WTC11 (cell line): ENCODE measurements around the gene PRDX2. TPM values are rescaled to one million over a fixed set of nuclear protein-coding genes. Genes with fewer than 3 reads are reported as not detected.
"Not testable (repeated sequence)": the region's sequence is repeated elsewhere in the genome, so short reads cannot be mapped to it uniquely, and the experiment has no call there.

Experiments used
- ATAC-seq: fragments of 200-7000 bp; cut with Tn5 transposase; 2 replicates; pipeline ENCODE4 v1.10.0; 2021; ENCODE audit warnings: mild to moderate bottlenecking, moderate library complexity
- CTCF ChIA-PET: fragments of 300-600 bp; sonication (Branson Sonifier 250); formaldehyde crosslinking; loops from one replicate; lab custom pipeline; 2021; ENCODE audit warnings: antibody characterized with exemption; lab: Charles Lee
- POLR2A ChIA-PET: fragments of 350-600 bp; sonication (Branson Sonifier 250); formaldehyde crosslinking; loops from one replicate; lab custom pipeline; 2021; ENCODE audit warnings: antibody characterized with exemption; lab: Charles Lee
- DNase-seq: peaks from one replicate; pipeline ENCODE4 v3.0.0; 2021; ENCODE audit warnings: low spot score
- H3K27ac Mint-ChIP-seq: 2 replicates; pipeline ENCODE4 v1.8.0; 2021; ENCODE audit warnings: mixed read lengths
- H3K27me3 Mint-ChIP-seq: 2 replicates; pipeline ENCODE4 v1.8.0; 2021; ENCODE audit warnings: low read depth, mild to moderate bottlenecking, moderate library complexity, mixed read lengths
- H3K36me3 Mint-ChIP-seq: 2 replicates; pipeline ENCODE4 v1.8.0; 2021; ENCODE audit warnings: mixed read lengths
- H3K4me1 Mint-ChIP-seq: 2 replicates; pipeline ENCODE4 v1.8.0; 2022; ENCODE audit warnings: mixed read lengths
- H3K4me3 Mint-ChIP-seq: 2 replicates; pipeline ENCODE4 v1.8.0; 2021; ENCODE audit warnings: mild to moderate bottlenecking, moderate library complexity, mixed read lengths
- H3K9me3 Mint-ChIP-seq: 2 replicates; pipeline ENCODE4 v1.8.0; 2021; ENCODE audit warnings: mixed read lengths
- ETV6 ChIP-seq: sonication (generic); formaldehyde crosslinking; IDR thresholded peaks from 2 replicates; pipeline ENCODE4 v1.8.1; 2022; ENCODE audit warnings: mild to moderate bottlenecking, missing genetic modification reagents
- MYBL2 ChIP-seq: sonication (generic); formaldehyde crosslinking; IDR thresholded peaks from 2 replicates; pipeline ENCODE4 v1.8.1; 2023; ENCODE audit warnings: mild to moderate bottlenecking, moderate library complexity, missing genetic modification reagents
- NFYB ChIP-seq: sonication (generic); formaldehyde crosslinking; conservative IDR thresholded peaks from 2 replicates; pipeline ENCODE4 v1.8.0; 2022; ENCODE audit warnings: low read depth, missing genetic modification reagents
- PRRX2 ChIP-seq: fragments of 250-450 bp; sonication (Bioruptor Pico); IDR thresholded peaks from 2 replicates; pipeline ENCODE4 v1.8.0; 2021; ENCODE audit warnings: mild to moderate bottlenecking
- RORB ChIP-seq: fragments of 250-450 bp; sonication (Bioruptor Pico); IDR thresholded peaks from 2 replicates; pipeline ENCODE4 v1.9.0; 2021; ENCODE audit warnings: mild to moderate bottlenecking
- TEAD4 ChIP-seq: sonication (generic); formaldehyde crosslinking; IDR thresholded peaks from 2 replicates; pipeline ENCODE4 v1.8.0; 2022; ENCODE audit warnings: mild to moderate bottlenecking, missing genetic modification reagents
- ZBTB21 ChIP-seq: sonication (generic); formaldehyde crosslinking; IDR thresholded peaks from 2 replicates; pipeline ENCODE4 v1.8.1; 2023; ENCODE audit warnings: mild to moderate bottlenecking, missing genetic modification reagents, borderline replicate concordance
- ZNF671 ChIP-seq: fragments of 250-450 bp; sonication (Bioruptor Pico); IDR thresholded peaks from 2 replicates; pipeline ENCODE4 v1.8.0; 2021; ENCODE audit warnings: mild to moderate bottlenecking
- total RNA-seq: library from RNA; stranded (reverse); gene quantifications from 3 replicates; pipeline ENCODE4 v1.2.3, GENCODE V29; 2021
- TF ChIP-seq, protein P1 (sequence below): fragments of 250-450 bp; sonication (Bioruptor Pico); IDR thresholded peaks from 2 replicates; pipeline ENCODE4 v1.9.0; 2021; ENCODE audit warnings: mild to moderate bottlenecking, borderline replicate concordance
- TF ChIP-seq, protein P2 (sequence below): fragments of 200-600 bp; IDR thresholded peaks from 2 replicates; pipeline ENCODE4 v1.8.0; 2022; ENCODE audit warnings: antibody characterized with exemption
- TF ChIP-seq, protein P3 (sequence below): sonication (generic); formaldehyde crosslinking; IDR thresholded peaks from 2 replicates; pipeline ENCODE4 v1.8.1; 2023; ENCODE audit warnings: mild to moderate bottlenecking, missing genetic modification reagents
- TF ChIP-seq, protein P4 (sequence below): fragments of 250-450 bp; sonication (Bioruptor Pico); IDR thresholded peaks from 2 replicates; pipeline ENCODE4 v2.1.2; 2022; ENCODE audit warnings: mild to moderate bottlenecking, moderate library complexity
- TF ChIP-seq, protein P5 (sequence below): fragments of 250-450 bp; sonication (Bioruptor Pico); IDR thresholded peaks from 2 replicates; pipeline ENCODE4 v1.9.0; 2021; ENCODE audit warnings: mild to moderate bottlenecking
- TF ChIP-seq, protein P6 (sequence below): sonication (generic); formaldehyde crosslinking; IDR thresholded peaks from 2 replicates; pipeline ENCODE4 v1.8.0; 2023; ENCODE audit warnings: missing genetic modification reagents

The PRDX2 gene
- total RNA-seq, 1 experiment from 2014 or later, result 378 TPM

DNA sequence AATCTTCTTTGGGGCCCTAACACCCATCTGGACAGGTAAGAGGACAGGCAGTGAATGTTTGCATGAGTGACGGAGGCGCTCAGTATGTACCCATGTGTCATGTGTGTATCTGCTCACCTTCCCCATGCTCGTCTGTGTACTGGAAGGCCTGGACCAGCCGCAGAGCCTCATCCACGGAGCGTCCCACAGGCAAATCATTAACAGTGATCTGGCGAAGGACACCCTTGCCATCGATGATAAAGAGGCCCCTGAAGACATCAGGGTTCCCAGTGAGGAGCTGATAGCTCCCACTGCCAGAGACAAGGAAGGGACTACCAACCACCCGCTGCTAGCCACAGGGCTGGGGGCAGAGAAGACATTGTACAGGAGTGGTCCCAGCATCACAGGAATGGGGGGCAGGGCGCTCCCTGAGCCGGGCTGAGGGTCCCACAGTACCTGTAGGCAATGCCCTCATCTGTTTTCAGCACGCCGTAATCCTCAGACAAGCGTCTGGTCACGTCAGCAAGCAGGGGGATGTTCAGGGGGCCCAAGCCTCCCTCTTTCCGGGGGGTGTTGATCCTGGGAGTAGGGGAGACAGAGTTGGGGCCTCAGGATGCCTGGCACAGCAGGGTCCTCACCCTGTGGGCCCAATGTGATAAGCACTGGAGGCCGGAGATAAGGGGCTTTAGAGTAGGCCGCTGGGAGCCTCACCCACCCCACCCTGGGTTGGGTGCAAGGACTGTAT, 1.7 kb downstream of the PRDX2 start (continued):
- TF ChIP-seq, protein P1, sequence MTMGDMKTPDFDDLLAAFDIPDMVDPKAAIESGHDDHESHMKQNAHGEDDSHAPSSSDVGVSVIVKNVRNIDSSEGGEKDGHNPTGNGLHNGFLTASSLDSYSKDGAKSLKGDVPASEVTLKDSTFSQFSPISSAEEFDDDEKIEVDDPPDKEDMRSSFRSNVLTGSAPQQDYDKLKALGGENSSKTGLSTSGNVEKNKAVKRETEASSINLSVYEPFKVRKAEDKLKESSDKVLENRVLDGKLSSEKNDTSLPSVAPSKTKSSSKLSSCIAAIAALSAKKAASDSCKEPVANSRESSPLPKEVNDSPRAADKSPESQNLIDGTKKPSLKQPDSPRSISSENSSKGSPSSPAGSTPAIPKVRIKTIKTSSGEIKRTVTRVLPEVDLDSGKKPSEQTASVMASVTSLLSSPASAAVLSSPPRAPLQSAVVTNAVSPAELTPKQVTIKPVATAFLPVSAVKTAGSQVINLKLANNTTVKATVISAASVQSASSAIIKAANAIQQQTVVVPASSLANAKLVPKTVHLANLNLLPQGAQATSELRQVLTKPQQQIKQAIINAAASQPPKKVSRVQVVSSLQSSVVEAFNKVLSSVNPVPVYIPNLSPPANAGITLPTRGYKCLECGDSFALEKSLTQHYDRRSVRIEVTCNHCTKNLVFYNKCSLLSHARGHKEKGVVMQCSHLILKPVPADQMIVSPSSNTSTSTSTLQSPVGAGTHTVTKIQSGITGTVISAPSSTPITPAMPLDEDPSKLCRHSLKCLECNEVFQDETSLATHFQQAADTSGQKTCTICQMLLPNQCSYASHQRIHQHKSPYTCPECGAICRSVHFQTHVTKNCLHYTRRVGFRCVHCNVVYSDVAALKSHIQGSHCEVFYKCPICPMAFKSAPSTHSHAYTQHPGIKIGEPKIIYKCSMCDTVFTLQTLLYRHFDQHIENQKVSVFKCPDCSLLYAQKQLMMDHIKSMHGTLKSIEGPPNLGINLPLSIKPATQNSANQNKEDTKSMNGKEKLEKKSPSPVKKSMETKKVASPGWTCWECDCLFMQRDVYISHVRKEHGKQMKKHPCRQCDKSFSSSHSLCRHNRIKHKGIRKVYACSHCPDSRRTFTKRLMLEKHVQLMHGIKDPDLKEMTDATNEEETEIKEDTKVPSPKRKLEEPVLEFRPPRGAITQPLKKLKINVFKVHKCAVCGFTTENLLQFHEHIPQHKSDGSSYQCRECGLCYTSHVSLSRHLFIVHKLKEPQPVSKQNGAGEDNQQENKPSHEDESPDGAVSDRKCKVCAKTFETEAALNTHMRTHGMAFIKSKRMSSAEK (CRISPR knock-in tag), result no peak
- no peak for TF ChIP-seq MYBL2 (CRISPR knock-in tag)
- TF ChIP-seq, all 79 proteins: peak for 0

DNA sequence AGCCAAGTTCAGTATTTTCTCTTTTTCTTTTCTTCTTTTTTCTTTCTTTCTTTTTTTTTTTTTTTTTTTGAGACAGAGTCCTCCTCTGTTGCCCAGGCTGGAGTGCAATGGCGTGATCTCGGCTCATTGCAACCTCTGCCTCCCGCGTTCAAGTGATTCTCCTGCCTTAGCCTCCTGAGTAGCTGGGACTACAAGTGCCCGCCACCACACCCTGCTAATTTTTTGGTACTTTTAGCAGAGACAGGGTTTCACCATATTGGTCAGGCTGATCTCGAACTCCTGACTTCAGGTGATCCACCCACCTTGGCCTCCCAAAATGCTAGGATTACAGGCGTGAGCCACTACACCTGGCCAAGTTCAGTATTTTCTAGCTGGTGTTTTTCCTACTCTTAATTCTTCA, 4.0 kb downstream of the PRDX2 start:
- ATAC-seq, H3K27ac Mint-ChIP-seq, H3K4me3 Mint-ChIP-seq, DNase-seq, H3K9me3 Mint-ChIP-seq: not testable (repeated sequence)
- ChIA-PET POLR2A (interaction anchor here (0.6 kb wide), 1 partner anchor 1176 kb away, joined by 4 read pairs; no protein-coding TSS in a partner anchor), CTCF (interaction anchor here (0.6 to 14.0 kb wide), 7 partner anchors 20 to 1995 kb away, joined by 3 to 341 read pairs (median 6); no protein-coding TSS in a partner anchor)
- H3K36me3 Mint-ChIP-seq, result peaks cover 19% of the 10 kb centered on the region
- peaks cover 32% of the 10 kb centered on the region for H3K4me1 Mint-ChIP-seq
- peaks cover 20% of the 10 kb centered on the region for H3K27me3 Mint-ChIP-seq

DNA sequence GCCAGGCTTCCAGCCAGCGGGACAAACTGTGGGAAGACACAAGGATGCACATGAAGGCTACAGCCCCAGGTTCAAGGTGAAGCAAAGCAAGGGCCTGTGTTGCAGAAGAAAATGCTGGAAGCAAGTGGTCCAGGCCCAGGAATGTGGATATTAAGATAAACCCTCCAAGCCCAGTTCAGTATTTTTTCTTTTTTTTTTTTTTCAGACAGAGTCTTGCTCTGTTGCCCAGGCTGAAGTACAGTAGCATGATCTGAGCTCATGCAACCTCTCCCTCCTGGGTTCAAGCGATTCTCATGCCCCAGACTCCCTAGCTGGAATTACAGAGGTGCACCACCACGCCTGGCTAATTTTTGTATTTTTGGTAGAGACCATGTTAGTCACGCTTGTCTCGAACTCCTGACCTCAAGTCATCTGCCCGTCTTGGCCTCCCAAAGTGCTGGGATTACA, 4.4 kb downstream of the PRDX2 start:
- no peak overlapping the region for H3K4me3 Mint-ChIP-seq

More for the DNA sequence above, 4.4 kb downstream of the PRDX2 start:
- H3K36me3 Mint-ChIP-seq, result peaks cover 19% of the 10 kb centered on the region
- POLR2A ChIA-PET, result interaction anchor here (0.6 to 1.0 kb wide), 2 partner anchors 27 to 1177 kb away, joined by 3 to 4 read pairs; no protein-coding TSS in a partner anchor
- peaks cover 22% of the 10 kb centered on the region for H3K27me3 Mint-ChIP-seq
- ATAC-seq (no peak), DNase-seq (no peak)
- CTCF ChIA-PET, result interaction anchor here (0.6 to 14.0 kb wide), 7 partner anchors 20 to 1995 kb away, joined by 3 to 341 read pairs (median 6); no protein-coding TSS in a partner anchor
- H3K27ac Mint-ChIP-seq, result no peak overlapping the region
- TF ChIP-seq, protein P2, sequence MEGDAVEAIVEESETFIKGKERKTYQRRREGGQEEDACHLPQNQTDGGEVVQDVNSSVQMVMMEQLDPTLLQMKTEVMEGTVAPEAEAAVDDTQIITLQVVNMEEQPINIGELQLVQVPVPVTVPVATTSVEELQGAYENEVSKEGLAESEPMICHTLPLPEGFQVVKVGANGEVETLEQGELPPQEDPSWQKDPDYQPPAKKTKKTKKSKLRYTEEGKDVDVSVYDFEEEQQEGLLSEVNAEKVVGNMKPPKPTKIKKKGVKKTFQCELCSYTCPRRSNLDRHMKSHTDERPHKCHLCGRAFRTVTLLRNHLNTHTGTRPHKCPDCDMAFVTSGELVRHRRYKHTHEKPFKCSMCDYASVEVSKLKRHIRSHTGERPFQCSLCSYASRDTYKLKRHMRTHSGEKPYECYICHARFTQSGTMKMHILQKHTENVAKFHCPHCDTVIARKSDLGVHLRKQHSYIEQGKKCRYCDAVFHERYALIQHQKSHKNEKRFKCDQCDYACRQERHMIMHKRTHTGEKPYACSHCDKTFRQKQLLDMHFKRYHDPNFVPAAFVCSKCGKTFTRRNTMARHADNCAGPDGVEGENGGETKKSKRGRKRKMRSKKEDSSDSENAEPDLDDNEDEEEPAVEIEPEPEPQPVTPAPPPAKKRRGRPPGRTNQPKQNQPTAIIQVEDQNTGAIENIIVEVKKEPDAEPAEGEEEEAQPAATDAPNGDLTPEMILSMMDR, result no peak
- TF ChIP-seq NFYB (CRISPR knock-in tag) (no peak), ETV6 (CRISPR knock-in tag) (no peak), ZNF671 (CRISPR knock-in tag) (no peak), PRRX2 (CRISPR knock-in tag) (no peak), TEAD4 (CRISPR knock-in tag) (no peak), RORB (CRISPR knock-in tag) (no peak), ZBTB21 (CRISPR knock-in tag) (no peak)
- TF ChIP-seq, protein P3, sequence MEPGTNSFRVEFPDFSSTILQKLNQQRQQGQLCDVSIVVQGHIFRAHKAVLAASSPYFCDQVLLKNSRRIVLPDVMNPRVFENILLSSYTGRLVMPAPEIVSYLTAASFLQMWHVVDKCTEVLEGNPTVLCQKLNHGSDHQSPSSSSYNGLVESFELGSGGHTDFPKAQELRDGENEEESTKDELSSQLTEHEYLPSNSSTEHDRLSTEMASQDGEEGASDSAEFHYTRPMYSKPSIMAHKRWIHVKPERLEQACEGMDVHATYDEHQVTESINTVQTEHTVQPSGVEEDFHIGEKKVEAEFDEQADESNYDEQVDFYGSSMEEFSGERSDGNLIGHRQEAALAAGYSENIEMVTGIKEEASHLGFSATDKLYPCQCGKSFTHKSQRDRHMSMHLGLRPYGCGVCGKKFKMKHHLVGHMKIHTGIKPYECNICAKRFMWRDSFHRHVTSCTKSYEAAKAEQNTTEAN (CRISPR knock-in tag), result no peak
- TF ChIP-seq, protein P4, sequence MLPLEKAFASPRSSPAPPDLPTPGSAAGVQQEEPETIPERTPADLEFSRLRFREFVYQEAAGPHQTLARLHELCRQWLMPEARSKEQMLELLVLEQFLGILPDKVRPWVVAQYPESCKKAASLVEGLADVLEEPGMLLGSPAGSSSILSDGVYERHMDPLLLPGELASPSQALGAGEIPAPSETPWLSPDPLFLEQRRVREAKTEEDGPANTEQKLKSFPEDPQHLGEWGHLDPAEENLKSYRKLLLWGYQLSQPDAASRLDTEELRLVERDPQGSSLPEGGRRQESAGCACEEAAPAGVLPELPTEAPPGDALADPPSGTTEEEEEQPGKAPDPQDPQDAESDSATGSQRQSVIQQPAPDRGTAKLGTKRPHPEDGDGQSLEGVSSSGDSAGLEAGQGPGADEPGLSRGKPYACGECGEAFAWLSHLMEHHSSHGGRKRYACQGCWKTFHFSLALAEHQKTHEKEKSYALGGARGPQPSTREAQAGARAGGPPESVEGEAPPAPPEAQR (CRISPR knock-in tag), result no peak
- TF ChIP-seq, protein P5, sequence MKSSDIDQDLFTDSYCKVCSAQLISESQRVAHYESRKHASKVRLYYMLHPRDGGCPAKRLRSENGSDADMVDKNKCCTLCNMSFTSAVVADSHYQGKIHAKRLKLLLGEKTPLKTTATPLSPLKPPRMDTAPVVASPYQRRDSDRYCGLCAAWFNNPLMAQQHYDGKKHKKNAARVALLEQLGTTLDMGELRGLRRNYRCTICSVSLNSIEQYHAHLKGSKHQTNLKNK (CRISPR knock-in tag), result no peak
- TF ChIP-seq, protein P6, sequence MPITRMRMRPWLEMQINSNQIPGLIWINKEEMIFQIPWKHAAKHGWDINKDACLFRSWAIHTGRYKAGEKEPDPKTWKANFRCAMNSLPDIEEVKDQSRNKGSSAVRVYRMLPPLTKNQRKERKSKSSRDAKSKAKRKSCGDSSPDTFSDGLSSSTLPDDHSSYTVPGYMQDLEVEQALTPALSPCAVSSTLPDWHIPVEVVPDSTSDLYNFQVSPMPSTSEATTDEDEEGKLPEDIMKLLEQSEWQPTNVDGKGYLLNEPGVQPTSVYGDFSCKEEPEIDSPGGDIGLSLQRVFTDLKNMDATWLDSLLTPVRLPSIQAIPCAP (CRISPR knock-in tag), result no peak
- H3K9me3 Mint-ChIP-seq, result no peaks in the 10 kb centered on the region
- H3K4me1 Mint-ChIP-seq, result peaks cover 28% of the 10 kb centered on the region
